ENCODE results near the gene BBOX1.

DNA sequence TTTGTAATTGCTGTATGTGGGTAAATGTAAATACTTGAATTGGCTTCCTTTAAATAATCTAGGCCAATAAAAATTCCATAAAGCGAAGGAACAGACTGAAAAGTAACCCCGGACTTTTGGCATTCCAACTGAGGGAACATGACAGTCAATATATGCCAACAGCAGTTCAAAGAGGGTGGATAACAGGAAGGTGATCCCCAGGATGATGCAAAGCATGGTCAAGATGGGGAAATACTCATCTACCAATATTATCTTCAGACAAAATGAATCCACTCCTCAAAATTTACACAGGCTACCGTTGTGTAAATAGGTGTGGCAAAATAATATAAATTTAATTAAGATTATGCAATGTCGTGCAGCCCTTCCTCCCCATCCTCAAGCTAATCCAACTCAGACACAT, 56.9 kb downstream of the BBOX1 start:
- TF ChIP-seq, protein P1, sequence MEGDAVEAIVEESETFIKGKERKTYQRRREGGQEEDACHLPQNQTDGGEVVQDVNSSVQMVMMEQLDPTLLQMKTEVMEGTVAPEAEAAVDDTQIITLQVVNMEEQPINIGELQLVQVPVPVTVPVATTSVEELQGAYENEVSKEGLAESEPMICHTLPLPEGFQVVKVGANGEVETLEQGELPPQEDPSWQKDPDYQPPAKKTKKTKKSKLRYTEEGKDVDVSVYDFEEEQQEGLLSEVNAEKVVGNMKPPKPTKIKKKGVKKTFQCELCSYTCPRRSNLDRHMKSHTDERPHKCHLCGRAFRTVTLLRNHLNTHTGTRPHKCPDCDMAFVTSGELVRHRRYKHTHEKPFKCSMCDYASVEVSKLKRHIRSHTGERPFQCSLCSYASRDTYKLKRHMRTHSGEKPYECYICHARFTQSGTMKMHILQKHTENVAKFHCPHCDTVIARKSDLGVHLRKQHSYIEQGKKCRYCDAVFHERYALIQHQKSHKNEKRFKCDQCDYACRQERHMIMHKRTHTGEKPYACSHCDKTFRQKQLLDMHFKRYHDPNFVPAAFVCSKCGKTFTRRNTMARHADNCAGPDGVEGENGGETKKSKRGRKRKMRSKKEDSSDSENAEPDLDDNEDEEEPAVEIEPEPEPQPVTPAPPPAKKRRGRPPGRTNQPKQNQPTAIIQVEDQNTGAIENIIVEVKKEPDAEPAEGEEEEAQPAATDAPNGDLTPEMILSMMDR (IDR thresholded peaks at IDR 0.05 in 2 of 3, conservative IDR thresholded peaks at IDR 0.05 in 1 of 3; ENCODE audit: borderline replicate concordance in 1 of 3, insufficient read depth in 1 of 3, low read depth in 2 of 3, low read length in 2 of 3): no peak
- TF ChIP-seq ZNF274 (IDR thresholded peaks at IDR 0.05; ENCODE audit: low read depth, low read length) (no peak), EZH2phosphoT487 (IDR thresholded peaks at IDR 0.05; ENCODE audit: borderline replicate concordance) (no peak), SP1 (IDR thresholded peaks at IDR 0.05; ENCODE audit: low read depth) (no peak), EGR1 (IDR thresholded peaks at IDR 0.05; ENCODE audit: low read depth) (no peak), POLR2AphosphoS5 (IDR thresholded peaks at IDR 0.05; ENCODE audit: low read depth, low read length) (no peak), SRF (IDR thresholded peaks at IDR 0.05; ENCODE audit: low read depth) (no peak), ELF1 (IDR thresholded peaks at IDR 0.05; ENCODE audit: borderline replicate concordance, low read depth) (no peak)
- TF ChIP-seq, protein P2, sequence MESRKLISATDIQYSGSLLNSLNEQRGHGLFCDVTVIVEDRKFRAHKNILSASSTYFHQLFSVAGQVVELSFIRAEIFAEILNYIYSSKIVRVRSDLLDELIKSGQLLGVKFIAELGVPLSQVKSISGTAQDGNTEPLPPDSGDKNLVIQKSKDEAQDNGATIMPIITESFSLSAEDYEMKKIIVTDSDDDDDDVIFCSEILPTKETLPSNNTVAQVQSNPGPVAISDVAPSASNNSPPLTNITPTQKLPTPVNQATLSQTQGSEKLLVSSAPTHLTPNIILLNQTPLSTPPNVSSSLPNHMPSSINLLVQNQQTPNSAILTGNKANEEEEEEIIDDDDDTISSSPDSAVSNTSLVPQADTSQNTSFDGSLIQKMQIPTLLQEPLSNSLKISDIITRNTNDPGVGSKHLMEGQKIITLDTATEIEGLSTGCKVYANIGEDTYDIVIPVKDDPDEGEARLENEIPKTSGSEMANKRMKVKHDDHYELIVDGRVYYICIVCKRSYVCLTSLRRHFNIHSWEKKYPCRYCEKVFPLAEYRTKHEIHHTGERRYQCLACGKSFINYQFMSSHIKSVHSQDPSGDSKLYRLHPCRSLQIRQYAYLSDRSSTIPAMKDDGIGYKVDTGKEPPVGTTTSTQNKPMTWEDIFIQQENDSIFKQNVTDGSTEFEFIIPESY (IDR thresholded peaks at IDR 0.05; ENCODE audit: extremely low read depth, insufficient replicate concordance, low read length): no peak
- TF ChIP-seq, protein P3, sequence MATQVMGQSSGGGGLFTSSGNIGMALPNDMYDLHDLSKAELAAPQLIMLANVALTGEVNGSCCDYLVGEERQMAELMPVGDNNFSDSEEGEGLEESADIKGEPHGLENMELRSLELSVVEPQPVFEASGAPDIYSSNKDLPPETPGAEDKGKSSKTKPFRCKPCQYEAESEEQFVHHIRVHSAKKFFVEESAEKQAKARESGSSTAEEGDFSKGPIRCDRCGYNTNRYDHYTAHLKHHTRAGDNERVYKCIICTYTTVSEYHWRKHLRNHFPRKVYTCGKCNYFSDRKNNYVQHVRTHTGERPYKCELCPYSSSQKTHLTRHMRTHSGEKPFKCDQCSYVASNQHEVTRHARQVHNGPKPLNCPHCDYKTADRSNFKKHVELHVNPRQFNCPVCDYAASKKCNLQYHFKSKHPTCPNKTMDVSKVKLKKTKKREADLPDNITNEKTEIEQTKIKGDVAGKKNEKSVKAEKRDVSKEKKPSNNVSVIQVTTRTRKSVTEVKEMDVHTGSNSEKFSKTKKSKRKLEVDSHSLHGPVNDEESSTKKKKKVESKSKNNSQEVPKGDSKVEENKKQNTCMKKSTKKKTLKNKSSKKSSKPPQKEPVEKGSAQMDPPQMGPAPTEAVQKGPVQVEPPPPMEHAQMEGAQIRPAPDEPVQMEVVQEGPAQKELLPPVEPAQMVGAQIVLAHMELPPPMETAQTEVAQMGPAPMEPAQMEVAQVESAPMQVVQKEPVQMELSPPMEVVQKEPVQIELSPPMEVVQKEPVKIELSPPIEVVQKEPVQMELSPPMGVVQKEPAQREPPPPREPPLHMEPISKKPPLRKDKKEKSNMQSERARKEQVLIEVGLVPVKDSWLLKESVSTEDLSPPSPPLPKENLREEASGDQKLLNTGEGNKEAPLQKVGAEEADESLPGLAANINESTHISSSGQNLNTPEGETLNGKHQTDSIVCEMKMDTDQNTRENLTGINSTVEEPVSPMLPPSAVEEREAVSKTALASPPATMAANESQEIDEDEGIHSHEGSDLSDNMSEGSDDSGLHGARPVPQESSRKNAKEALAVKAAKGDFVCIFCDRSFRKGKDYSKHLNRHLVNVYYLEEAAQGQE (IDR thresholded peaks at IDR 0.05; ENCODE audit: low read depth): no peak

All from HCT116 (cell line).